Sciatic nerve (tissue), 2 donors: ENCODE results near the gene KRT78. TPM values are rescaled to one million over a fixed set of nuclear protein-coding genes. Genes with fewer than 3 reads are reported as not detected.

ENCODE experiments used
- ATAC-seq: fragments of 200-7000 bp; cut with Tn5 transposase; one replicate; pipeline ENCODE4 v1.9.1; 2020; ENCODE audit warnings: mild to moderate bottlenecking, moderate library complexity
- DNase-seq: peaks from one replicate; pipeline ENCODE4 v3.0.0-alpha.2; 2020; ENCODE audit warnings: low spot score
- intact Hi-C: fragments of 100-400 bp; cut with DNase I; formaldehyde crosslinking; loops from one replicate; pipeline ENCODE4 v1.14.2; 2022
- total RNA-seq: library from RNA; stranded (reverse); fragmentation: NEBNext Ultra II Directional; extraction: Animal tissue kit (Norgen Biotek cat#: 25700); gene quantifications from one replicate; pipeline ENCODE4 v1.2.1, GENCODE V29; 2021
- donor health status: DM: no; HTN: no; CAD: no.
- donor health status: DM: no; HTN: no; CAD: no.

The KRT78 gene
- total RNA-seq, 1 donor from 2014 or later = not detected

- DNase-seq (no peak), ATAC-seq (no peak)
- intact Hi-C loops = no loop called here
Measured at GRCh38 chr12:52791271-52792184, 57.3 kb downstream of the KRT78 start.

- intact Hi-C loops = no loop called here
- ATAC-seq (no peak), DNase-seq (no peak)
Measured at GRCh38 chr12:52790427-52791270, 58.1 kb downstream of the KRT78 start.

DNA sequence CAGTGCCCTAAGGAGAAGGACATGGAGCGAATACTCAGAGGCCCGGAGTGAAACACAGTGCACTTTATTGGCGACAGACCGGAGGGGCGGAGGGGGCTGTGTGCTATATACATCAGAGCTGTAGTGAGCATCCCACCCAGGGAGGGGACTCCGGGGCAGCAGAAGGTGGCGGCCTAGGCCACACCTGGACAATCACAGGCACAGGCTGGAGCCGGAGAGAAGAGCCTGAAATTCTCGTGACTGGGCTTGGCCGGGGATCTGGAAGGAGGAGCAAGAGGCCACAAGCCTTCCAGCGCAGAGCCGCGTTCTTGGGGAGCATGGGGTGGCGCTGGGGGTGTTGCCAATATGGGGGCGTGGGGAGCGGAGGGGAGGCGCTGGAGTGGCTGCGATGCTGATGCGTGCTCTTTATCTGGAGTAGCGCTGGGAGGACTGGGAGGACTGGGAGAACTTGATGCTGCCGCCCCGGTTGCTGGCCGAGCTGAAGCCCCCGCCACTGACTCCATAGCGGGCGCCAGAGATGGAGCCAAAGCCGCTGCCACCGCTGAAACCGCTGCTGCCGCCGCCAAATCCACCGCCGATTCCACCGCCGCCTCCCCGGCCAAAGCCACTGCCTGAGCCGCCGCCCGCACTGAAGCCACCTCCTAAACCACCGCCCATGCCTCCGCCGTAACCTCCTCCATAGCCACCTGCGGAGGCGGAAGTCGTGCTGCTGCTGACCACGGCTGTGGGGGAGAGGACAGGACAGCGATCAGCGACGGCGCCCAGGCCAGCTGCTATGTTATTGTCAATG lies 59.0 kb downstream of the KRT78 start:
- ATAC-seq (no peak), DNase-seq (no peak)

DNA sequence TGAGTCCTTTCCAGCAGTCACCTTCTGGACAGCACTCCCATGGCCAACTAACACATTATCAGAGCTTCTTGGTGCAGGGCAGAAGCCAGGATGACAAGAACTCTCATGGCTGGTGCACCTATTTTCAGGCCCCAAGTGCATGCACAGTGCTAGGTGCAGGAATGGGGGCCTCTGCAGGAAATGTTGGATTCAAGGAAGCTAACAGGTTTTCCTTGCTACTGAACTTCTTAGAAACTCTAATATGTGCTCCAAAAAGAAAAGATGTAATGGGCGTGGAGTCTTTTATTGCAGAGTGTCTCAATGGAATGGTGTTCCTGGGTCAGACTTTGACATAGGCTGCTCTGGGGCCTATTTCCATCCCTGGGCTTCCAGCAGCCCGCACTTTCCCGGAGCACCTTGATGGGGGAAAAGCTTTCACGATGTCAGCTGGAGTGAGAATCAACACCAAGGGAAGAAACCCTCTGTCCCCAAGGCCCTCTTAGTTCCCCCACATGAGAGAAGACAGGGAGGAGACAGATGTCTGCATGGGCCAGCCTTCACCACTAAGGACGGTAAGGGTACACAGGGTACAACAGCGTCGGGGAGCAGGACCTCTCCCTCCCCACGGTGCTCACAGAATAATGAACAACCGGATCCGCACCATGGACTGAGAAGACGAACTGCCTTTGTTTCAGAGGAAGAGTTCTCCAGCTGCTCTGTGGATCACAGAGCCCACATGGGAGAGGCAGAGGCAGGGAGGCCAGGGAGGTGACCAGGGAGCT lies 59.7 kb downstream of the KRT78 start:
- no peak for DNase-seq
- intact Hi-C loops = no loop called here
- ATAC-seq = no peak

More for the DNA sequence above, 59.0 kb downstream of the KRT78 start:
- intact Hi-C loops = no loop called here

DNA sequence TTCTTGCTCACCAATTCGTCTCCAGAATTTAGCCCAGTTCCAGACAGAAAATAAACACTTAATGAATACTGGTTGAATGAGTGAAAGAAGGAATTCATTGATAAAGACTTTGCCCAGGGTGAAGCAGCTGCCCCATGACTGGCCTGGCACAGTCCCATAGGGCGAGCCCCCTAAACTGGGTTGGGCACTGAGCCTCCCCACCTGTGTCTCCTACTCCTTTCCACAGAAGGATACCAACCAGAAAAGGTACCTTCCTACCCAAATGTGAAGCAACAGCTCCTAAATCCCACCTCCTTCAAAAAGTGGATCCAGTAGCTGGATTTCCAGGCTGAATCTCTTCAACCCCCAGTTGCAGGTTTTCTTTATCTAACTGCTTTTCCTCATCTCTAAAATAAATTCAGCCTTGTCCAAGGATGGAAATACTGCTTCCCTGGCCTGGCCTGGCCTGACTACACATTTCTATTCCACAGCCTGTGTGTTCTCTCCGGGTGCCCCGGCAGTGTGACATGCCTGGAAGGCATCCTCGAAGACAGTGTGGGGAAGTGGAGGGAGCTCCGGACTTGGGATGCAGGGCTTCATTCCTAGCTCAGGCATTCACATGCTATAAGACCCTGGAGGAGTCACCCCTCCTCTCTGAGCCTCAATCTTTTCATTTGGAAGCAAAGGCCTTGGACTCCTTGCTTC lies 60.5 kb downstream of the KRT78 start:
- DNase-seq = no peak
- intact Hi-C loops = no loop called here

More for the DNA sequence above, 60.5 kb downstream of the KRT78 start:
- ATAC-seq = no peak

Other genes starting within 250 kb of the KRT78 start
- gene KRT72, start 247.5 kb downstream of the KRT78 start, total RNA-seq = 0.18 TPM
- gene KRT73, start 230.4 kb downstream of the KRT78 start, total RNA-seq = not detected
- not detected for gene KRT2, start 196.8 kb downstream of the KRT78 start, total RNA-seq
- 1.3 TPM for gene KRT1, start 168.6 kb downstream of the KRT78 start, total RNA-seq
- not detected for gene KRT77, start 145.5 kb downstream of the KRT78 start, total RNA-seq
- gene KRT76, start 71.6 kb downstream of the KRT78 start, total RNA-seq = not detected
- not detected for gene KRT3, start 52.9 kb downstream of the KRT78 start, total RNA-seq
- not detected for gene KRT4, start 34.9 kb downstream of the KRT78 start, total RNA-seq
- gene KRT79, start 14.7 kb downstream of the KRT78 start, total RNA-seq = not detected
- gene KRT8, start 56.1 kb upstream of the KRT78 start, total RNA-seq = 9.6 TPM
- 8.8 TPM for gene KRT18, start 100.1 kb upstream of the KRT78 start, total RNA-seq
- 522 TPM for gene EIF4B, start 157.5 kb upstream of the KRT78 start, total RNA-seq
- gene TNS2, start 201.1 kb upstream of the KRT78 start, total RNA-seq = 265 TPM
- gene SPRYD3, start 230.4 kb upstream of the KRT78 start, total RNA-seq = 61.0 TPM
- 1,832 TPM for gene IGFBP6, start 248.7 kb upstream of the KRT78 start, total RNA-seq